NCI-H1048 (cell line): ENCODE results near the gene UCP3.

Experiments used
- DNase-seq: peaks from one replicate; lab custom pipeline; 2025; lab: John Stamatoyannopoulos, UW

UCP3 gene

GRCh38 chr11:74008373-74009229, at the start of gene UCP3:
UCP3 (minus strand) TSS chr11:74009085; CDS start chr11:74007042, 2,043 bp downstream.
- no peak for DNase-seq

- DNase-seq = no peak
These were observed 48.6 kb upstream of the UCP3 start for GRCh38 chr11:74057249-74058151.

- no peak for DNase-seq
These were observed 47.1 kb upstream of the UCP3 start for GRCh38 chr11:74055938-74056337.

- DNase-seq = no peak
These were observed 41.6 kb upstream of the UCP3 start for GRCh38 chr11:74050465-74050864.

- DNase-seq = no peak
These were observed 40.1 kb upstream of the UCP3 start for GRCh38 chr11:74048993-74049392.

- no peak for DNase-seq
These were observed 35.7 kb upstream of the UCP3 start for GRCh38 chr11:74044538-74044937.

- no peak for DNase-seq
These were observed 34.6 kb upstream of the UCP3 start for GRCh38 chr11:74043450-74043849.

GRCh38 chr11:74037309-74037708, 28.4 kb upstream of the UCP3 start:
- no peak for DNase-seq

- no peak for DNase-seq
These were observed 26.4 kb upstream of the UCP3 start for GRCh38 chr11:74035264-74035663.

GRCh38 chr11:74033046-74033445, 24.2 kb upstream of the UCP3 start:
- DNase-seq = no peak

- DNase-seq = no peak
These were observed 22.1 kb upstream of the UCP3 start for GRCh38 chr11:74030723-74031676.

- DNase-seq = no peak
These were observed 16.7 kb upstream of the UCP3 start for GRCh38 chr11:74025467-74026166.

- DNase-seq = no peak
These were observed 15.6 kb upstream of the UCP3 start for GRCh38 chr11:74024261-74025029.

- DNase-seq = no peak
These were observed 14.4 kb upstream of the UCP3 start for GRCh38 chr11:74023276-74023675.

GRCh38 chr11:74022546-74022945, 13.7 kb upstream of the UCP3 start:
- DNase-seq = no peak

- DNase-seq = no peak
These were observed 13.1 kb upstream of the UCP3 start for GRCh38 chr11:74021998-74022397.

- DNase-seq = no peak
These were observed 11.7 kb upstream of the UCP3 start for GRCh38 chr11:74020539-74020938.

- no peak for DNase-seq
These were observed 11.0 kb upstream of the UCP3 start for GRCh38 chr11:74019860-74020259.

GRCh38 chr11:74019104-74019738, 10.3 kb upstream of the UCP3 start:
- no peak for DNase-seq
